HepG2 (cell line): Measurements from ENCODE around the gene SEMA3G. TPM values are rescaled to one million over a fixed set of nuclear protein-coding genes. Genes with fewer than 3 reads are reported as not detected.

ENCODE experiments used
- ATAC-seq: fragments of 200-7000 bp; cut with Tn5 transposase; 3 replicates; pipeline ENCODE4 v1.9.1; 2020; ENCODE audit warnings: mild to moderate bottlenecking, moderate library complexity
- BruUV-seq: library from RNA; stranded (reverse); fragments of 400-500 nt; replicated peaks from 2 replicates; lab custom pipeline; 2021; lab: Mats Ljungman, UMichigan
- CTCF ChIA-PET: fragments of 300-600 bp; formaldehyde crosslinking; extraction: SDS; loops from one replicate; lab custom pipeline; 2021; ENCODE audit warnings: low total read pairs, inconsistent platforms, low intra/inter-chr PET ratio; lab: Yijun Ruan, JAX
- POLR2A ChIA-PET: fragments of 350-600 bp; sonication (Branson Sonifier 250); formaldehyde crosslinking; loops from one replicate; lab custom pipeline; 2020; ENCODE audit warnings: antibody characterized with exemption, inconsistent platforms; lab: Yijun Ruan, JAX
- DNase-seq: peaks from one replicate; pipeline ENCODE4 v3.0.0-alpha.2; 2015; ENCODE audit warnings: low spot score
- FAIRE-seq: peaks from 3 replicates; lab custom pipeline; 2011; peaks lifted over from hg19 to GRCh38; lab: Jason Lieb, UNC
- H2AFZ ChIP-seq: one replicate; pipeline ENCODE4 v1.6.1; 2011; ENCODE audit warnings: low read length, inconsistent platforms
- H3K27ac ChIP-seq: fragments of 300-600 bp; 3 replicates; pipeline ENCODE4 v1.8.0; 2011; ENCODE audit warnings: mixed run types, mild to moderate bottlenecking, mixed read lengths, low read length, inconsistent platforms; ENCODE audit not compliant: insufficient read depth; ENCODE audit errors: extremely low read length
- H3K27me3 ChIP-seq, 2 experiments: fragments of 200-600 bp in 1 of 2; 2 replicates in 1 of 2; 3 replicates in 1 of 2; pipeline versions ENCODE4 v1.6.0 to v1.8.0; 2011; ENCODE audit warnings: low read length in 2 of 2, mild to moderate bottlenecking in 2 of 2, moderate library complexity in 2 of 2, inconsistent platforms in 1 of 2; ENCODE audit not compliant: insufficient read depth in 2 of 2, control insufficient read depth in 1 of 2
- H3K36me3 ChIP-seq, 2 experiments: fragments of 200-600 bp in 1 of 2; replicated peaks in 1 of 2; 2 replicates in 1 of 2; 3 replicates in 1 of 2; pipeline versions ENCODE4 v1.5.1 to v1.8.0; 2011; ENCODE audit warnings: low read length in 2 of 2, inconsistent platforms in 1 of 2; ENCODE audit not compliant: insufficient read depth in 2 of 2, control insufficient read depth in 1 of 2
- H3K4me1 ChIP-seq: 2 replicates; pipeline ENCODE4 v1.5.1; 2012; ENCODE audit warnings: low read length, inconsistent platforms; ENCODE audit not compliant: insufficient read depth
- H3K4me2 ChIP-seq: 2 replicates; pipeline ENCODE4 v1.6.0; 2011; ENCODE audit warnings: low read depth, low read length, inconsistent platforms
- H3K4me3 ChIP-seq, 3 experiments: fragments of 200-600 bp in 1 of 3; sonication (generic), shearing (Covaris generic) in 1 of 3; replicated peaks in 1 of 3; 2 replicates each; pipeline ENCODE4 v1.5.1; 2011 to 2016; ENCODE audit warnings: low read length in 3 of 3, inconsistent platforms in 2 of 3, low read depth in 2 of 3, mild to moderate bottlenecking in 2 of 3, control low read depth in 1 of 3, mixed read lengths in 1 of 3; ENCODE audit not compliant: insufficient read depth in 1 of 3
- H3K79me2 ChIP-seq: one replicate; pipeline ENCODE4 v1.6.1; 2011; ENCODE audit warnings: low read length, inconsistent platforms; ENCODE audit not compliant: insufficient read depth
- H3K9ac ChIP-seq: 2 replicates; pipeline ENCODE4 v1.6.0; 2011; ENCODE audit warnings: mild to moderate bottlenecking, low read depth, low read length, inconsistent platforms; ENCODE audit not compliant: insufficient read depth
- H3K9me3 ChIP-seq: 2 replicates; pipeline ENCODE4 v1.5.1; 2012; ENCODE audit warnings: mild to moderate bottlenecking, low read length
- H4K20me1 ChIP-seq: 2 replicates; pipeline ENCODE4 v1.6.0; 2011; ENCODE audit warnings: inconsistent platforms, mild to moderate bottlenecking, low read length, moderate library complexity; ENCODE audit not compliant: insufficient read depth
- BATF2 ChIP-seq: sonication (generic); formaldehyde crosslinking; IDR thresholded peaks from 2 replicates; pipeline ENCODE4 v1.8.0; 2022; ENCODE audit warnings: mild to moderate bottlenecking, missing genetic modification reagents, moderate library complexity
- BRF2 ChIP-seq: sonication (generic); formaldehyde crosslinking; IDR thresholded peaks from 2 replicates; pipeline ENCODE4 v1.8.1; 2022; ENCODE audit warnings: mild to moderate bottlenecking, missing genetic modification reagents
- CHCHD3 ChIP-seq: sonication (generic); formaldehyde crosslinking; IDR thresholded peaks from 2 replicates; pipeline ENCODE4 v1.8.0; 2022; ENCODE audit warnings: mild to moderate bottlenecking, missing genetic modification reagents, moderate library complexity
- FIP1L1 ChIP-seq: fragments of 200-400 bp; formaldehyde crosslinking; IDR thresholded peaks from 2 replicates; pipeline ENCODE4 v1.6.1; 2018; ENCODE audit warnings: low read depth, mild to moderate bottlenecking, low read length, moderate library complexity, borderline replicate concordance; ENCODE audit not compliant: insufficient read depth
- HDAC2 ChIP-seq: sonication (generic); formaldehyde crosslinking; IDR thresholded peaks from 2 replicates; pipeline ENCODE4 v1.4.0; 2020; ENCODE audit warnings: missing genetic modification reagents
- IKZF1 ChIP-seq: fragments of 450-650 bp; IDR thresholded peaks from 2 replicates; pipeline ENCODE4 v1.7.1; 2016
- KDM4B ChIP-seq: sonication (generic); formaldehyde crosslinking; IDR thresholded peaks from 2 replicates; pipeline ENCODE4 v1.4.0; 2020; ENCODE audit warnings: missing genetic modification reagents
- MBNL3 ChIP-seq: fragments of 250-450 bp; sonication (Bioruptor Pico); conservative IDR thresholded peaks from 2 replicates; pipeline ENCODE4 v1.8.0; 2022; ENCODE audit warnings: mild to moderate bottlenecking, inconsistent platforms
- MEIS1 ChIP-seq: sonication (generic); formaldehyde crosslinking; IDR thresholded peaks from 2 replicates; pipeline ENCODE4 v1.9.0; 2021; ENCODE audit warnings: mild to moderate bottlenecking, missing genetic modification reagents, moderate library complexity, borderline replicate concordance
- MLX ChIP-seq: IDR thresholded peaks from 2 replicates; pipeline ENCODE4 v1.6.1; 2016
- PRDM10 ChIP-seq: sonication (generic); formaldehyde crosslinking; IDR thresholded peaks from 2 replicates; pipeline ENCODE4 v1.4.0; 2020; ENCODE audit warnings: low read depth, missing genetic modification reagents
- TSC22D2 ChIP-seq: sonication (generic); formaldehyde crosslinking; IDR thresholded peaks from 2 replicates; pipeline ENCODE4 v1.5.1; 2020; ENCODE audit warnings: missing genetic modification reagents, mild to moderate bottlenecking, borderline replicate concordance
- ZKSCAN1 ChIP-seq: fragments of 150-350 bp; IDR thresholded peaks from 2 replicates; pipeline ENCODE4 v1.6.1; 2014; ENCODE audit warnings: low read length
- ZKSCAN8 ChIP-seq: IDR thresholded peaks from 2 replicates; pipeline ENCODE4 v1.6.1; 2016; ENCODE audit warnings: borderline replicate concordance, missing genetic modification reagents, missing compliant biosample characterization
- ZNF317 ChIP-seq: sonication (generic); formaldehyde crosslinking; IDR thresholded peaks from 2 replicates; pipeline ENCODE4 v1.5.0; 2020; ENCODE audit warnings: mild to moderate bottlenecking, missing genetic modification reagents
- ZNF691 ChIP-seq: sonication (generic); formaldehyde crosslinking; IDR thresholded peaks from 2 replicates; pipeline ENCODE4 v1.4.0; 2020; ENCODE audit warnings: missing genetic modification reagents, low read depth, mild to moderate bottlenecking, borderline replicate concordance
- WGBS: methylation state at CpG from one replicate; pipeline ENCODE4 v1.1.6; 2017; ENCODE audit warnings: low lambda C conversion rate; 5-methylcytosine and 5-hydroxymethylcytosine counted together
- in situ Hi-C: cut with HindIII; loops from 2 replicates; pipeline ENCODE4 v1.10.0; 2017; ENCODE audit warnings: low pct_unique_long_range_greater_than_20kb; ENCODE audit not compliant: extremely low pct_ligation_motif_present
- intact Hi-C: fragments of 100-400 bp; cut with micrococcal nuclease; formaldehyde crosslinking; loops from one replicate; pipeline ENCODE4 v1.10.0; 2022; ENCODE audit not compliant: unreplicated experiment
- polyA plus RNA-seq, 8 experiments: library from polyadenylated mRNA; depleted of rRNA in 3 of 8; stranded (reverse) in 7 of 8; unstranded in 1 of 8; fragments of >200 nt; fragmentation: Illumina TruSeq in 4 of 8; extraction: Trizol in 4 of 8; gene quantifications; 2 replicates each; pipeline versions ENCODE4 v1.2.1 to v1.2.3, GENCODE V29; 2011 to 2016; ENCODE audit warnings: low read depth in 4 of 8, missing spikeins in 1 of 8, mixed read lengths in 1 of 8; ENCODE audit not compliant: insufficient read depth in 1 of 8
- total RNA-seq, 5 experiments: library from RNA; depleted of rRNA; stranded (reverse); fragments of >200 nt; fragmentation: Illumina TruSeq; extraction: Trizol; gene quantifications; 2 replicates each; pipeline ENCODE4 v1.2.3, GENCODE V29; 2016; ENCODE audit warnings: low read depth in 1 of 5

SEMA3G gene
- total and polyA plus RNA-seq, 2 of the 13 experiments (the other 11 are each of a cell fraction or from before 2014, with no cell fraction given): 6.1 to 8.3 TPM

- TF ChIP-seq TSC22D2 (CRISPR knock-in tag) (no peak), MLX (no peak), CHCHD3 (CRISPR knock-in tag) (no peak), PRDM10 (CRISPR knock-in tag) (no peak)
Observed at GRCh38 chr3:52406791-52407510, 38.0 kb downstream of the SEMA3G start (continued).

- H4K20me1 ChIP-seq: no peaks in the 10 kb centered on the region
- CTCF ChIA-PET: no interaction called here
- FAIRE-seq (no peak), ATAC-seq (no peak), DNase-seq (no peak)
- H3K9me3 ChIP-seq: no peaks in the 10 kb centered on the region
- POLR2A ChIA-PET: no interaction called here
- H3K4me3 ChIP-seq: no peak overlapping the region
- H2AFZ ChIP-seq: no peak overlapping the region
- peaks cover 19% of the 10 kb centered on the region for H3K79me2 ChIP-seq
- peaks cover 0 to 8% of the 10 kb centered on the region in 2 experiments; a peak in 1 of 5 replicates for H3K27me3 ChIP-seq
- peaks cover 15% of the 10 kb centered on the region for H3K4me1 ChIP-seq
- no peak overlapping the region for H3K27ac ChIP-seq
- WGBS: 97% methylated on average over 3 of the region's 11 CpGs
- peaks cover 28 to 69% of the 10 kb centered on the region in 2 experiments for H3K36me3 ChIP-seq
- in situ Hi-C loops (no loop called here), intact Hi-C loops (no loop called here)
- H3K4me2 ChIP-seq: no peak overlapping the region
- no TSS peak for BruUV-seq
- H3K9ac ChIP-seq: no peak overlapping the region
- TF ChIP-seq ZKSCAN8 (CRISPR knock-in tag) (no peak), ZNF691 (no peak), HDAC2 (no peak), MBNL3 (CRISPR knock-in tag) (no peak), ZKSCAN1 (no peak), BRF2 (CRISPR knock-in tag) (no peak), BATF2 (CRISPR knock-in tag) (no peak), KDM4B (CRISPR knock-in tag) (no peak), IKZF1 (no peak), MEIS1 (no peak), FIP1L1 (no peak), ZNF317 (CRISPR knock-in tag) (no peak)
Observed at GRCh38 chr3:52406231-52406661, 38.7 kb downstream of the SEMA3G start.
